GM23248 (cell line): ENCODE results near the gene FBXO10. TPM values are rescaled to one million over a fixed set of nuclear protein-coding genes. Genes with fewer than 3 reads are reported as not detected.
"Not testable (repeated sequence)": the region's sequence is repeated elsewhere in the genome, so short reads cannot be mapped to it uniquely, and the experiment has no call there.

ENCODE experiments used
- DNase-seq: peaks from one replicate; pipeline ENCODE4 v3.0.0-alpha.2; 2015
- H2AFZ ChIP-seq: fragments of 200-600 bp; sonication (generic); 2 replicates; pipeline ENCODE4 v1.6.1; 2016; ENCODE audit warnings: antibody characterized with exemption
- H3F3A ChIP-seq: fragments of 200-600 bp; sonication (generic); 2 replicates; pipeline ENCODE4 v1.6.1; 2016; ENCODE audit warnings: mild to moderate bottlenecking, antibody characterized with exemption, mixed run types; ENCODE audit not compliant: insufficient read depth
- H3K27ac ChIP-seq: fragments of 200-600 bp; sonication (generic); 2 replicates; pipeline ENCODE4 v1.5.1; 2016; ENCODE audit warnings: mild to moderate bottlenecking
- H3K27me3 ChIP-seq: fragments of 200-600 bp; sonication (generic); replicated peaks from 2 replicates; pipeline ENCODE4 v1.6.1; 2016; ENCODE audit warnings: mild to moderate bottlenecking; ENCODE audit not compliant: insufficient read depth
- H3K36me3 ChIP-seq: fragments of 200-600 bp; sonication (generic); 2 replicates; pipeline ENCODE4 v1.6.1; 2016; ENCODE audit warnings: low read depth, mild to moderate bottlenecking
- H3K4me1 ChIP-seq: fragments of 200-600 bp; sonication (generic); 2 replicates; pipeline ENCODE4 v1.6.1; 2016; ENCODE audit warnings: mild to moderate bottlenecking; ENCODE audit not compliant: insufficient read depth
- H3K4me2 ChIP-seq: fragments of 200-600 bp; sonication (generic); one replicate; pipeline ENCODE4 v1.6.1; 2016; ENCODE audit warnings: mild to moderate bottlenecking; ENCODE audit not compliant: unreplicated experiment
- H3K4me3 ChIP-seq: fragments of 200-600 bp; sonication (generic); 2 replicates; pipeline ENCODE4 v1.5.1; 2016; ENCODE audit warnings: mild to moderate bottlenecking
- H3K79me2 ChIP-seq: fragments of 200-600 bp; sonication (generic); 2 replicates; pipeline ENCODE4 v1.6.1; 2016; ENCODE audit warnings: mild to moderate bottlenecking; ENCODE audit not compliant: insufficient read depth
- H3K9ac ChIP-seq: fragments of 200-600 bp; sonication (generic); 2 replicates; pipeline ENCODE4 v1.6.1; 2016; ENCODE audit warnings: mild to moderate bottlenecking
- H3K9me2 ChIP-seq: fragments of 200-600 bp; sonication (generic); 2 replicates; pipeline ENCODE4 v1.6.1; 2016; ENCODE audit warnings: mixed run types, mild to moderate bottlenecking, moderate library complexity; ENCODE audit not compliant: insufficient read depth
- H3K9me3 ChIP-seq: fragments of 200-600 bp; sonication (generic); one replicate; pipeline ENCODE4 v1.6.1; 2017; ENCODE audit warnings: low read depth
- H4K20me1 ChIP-seq: fragments of 200-600 bp; sonication (generic); 2 replicates; pipeline ENCODE4 v1.6.0; 2016; ENCODE audit not compliant: insufficient read depth
- EZH2 ChIP-seq: fragments of 200-600 bp; sonication (generic); IDR thresholded peaks from 2 replicates; pipeline ENCODE4 v1.6.1; 2018; ENCODE audit warnings: antibody characterized with exemption, mild to moderate bottlenecking; ENCODE audit not compliant: insufficient read depth, poor library complexity, severe bottlenecking
- EZH2phosphoT487 ChIP-seq: fragments of 200-600 bp; sonication (generic); IDR thresholded peaks from 2 replicates; pipeline ENCODE4 v1.6.1; 2018; ENCODE audit warnings: antibody characterized with exemption, moderate library complexity, mild to moderate bottlenecking, low read depth; ENCODE audit not compliant: insufficient read depth
- WGBS, 2 experiments: methylation state at CpG; one replicate each; pipeline ENCODE4 v1.1.6; 2015 to 2017; ENCODE audit warnings: low lambda C conversion rate in 2 of 2, low coverage in 1 of 2; ENCODE audit errors: missing lambda C conversion rate in 2 of 2; 5-methylcytosine and 5-hydroxymethylcytosine counted together
- in situ Hi-C: fragments of 300-500 bp; cut with MboI; formaldehyde crosslinking; loops from 2 replicates; pipeline ENCODE4 v1.15.0; 2020
- polyA plus RNA-seq: library from polyadenylated mRNA; unstranded; fragments of >200 nt; fragmentation: Nextera tagmentation; extraction: Ambion mirVana; gene quantifications from 2 replicates; pipeline ENCODE4 v1.2.1, GENCODE V29; 2016
- total RNA-seq: library from RNA; depleted of rRNA; stranded (reverse); fragments of >200 nt; shearing (Covaris generic); gene quantifications from 2 replicates; pipeline ENCODE4 v1.2.3, GENCODE V29; 2014

FBXO10 gene
- total and polyA plus RNA-seq, 2 experiments from 2014 or later = 4.4 to 9.9 TPM

GRCh38 chr9:37515620-37516258 lies 60.4 kb downstream of the FBXO10 start:
- in situ Hi-C loops = no loop called here

GRCh38 chr9:37514999-37515398 lies 61.2 kb downstream of the FBXO10 start:
- 91 to 96% methylated on average over 7 of the region's 7 CpGs for WGBS, 2 experiments
- Histone ChIP-seq H4K20me1 (no peaks in the 10 kb centered on the region), H3K9me3 (no peaks in the 10 kb centered on the region), H3F3A (no peaks in the 10 kb centered on the region), H3K4me1 (no peaks in the 10 kb centered on the region), H3K36me3 (no peaks in the 10 kb centered on the region; the same call in 1 of the 2 replicates), H3K9me2 (no peaks in the 10 kb centered on the region), H3K27me3 (no peaks in the 10 kb centered on the region), H3K4me3 (no peak overlapping the region), H2AFZ (no peak overlapping the region), H3K4me2 (no peak overlapping the region), H3K9ac (no peak overlapping the region), H3K79me2 (no peaks in the 10 kb centered on the region), H3K27ac (no peak overlapping the region)
- no peak for DNase-seq
- in situ Hi-C loops = no loop called here
- TF ChIP-seq EZH2 (no peak), EZH2phosphoT487 (no peak)

More at GRCh38 chr9:37515620-37516258, 60.4 kb downstream of the FBXO10 start:
- no peaks in the 10 kb centered on the region for H3K4me1 ChIP-seq
- no peak overlapping the region for H2AFZ ChIP-seq
- 81 to 82% methylated on average over 14 of the region's 14 CpGs for WGBS, 2 experiments
- TF ChIP-seq EZH2 (no peak), EZH2phosphoT487 (no peak)
- H3K9ac ChIP-seq = no peak overlapping the region
- DNase-seq = no peak
- no peaks in the 10 kb centered on the region for H3K9me2 ChIP-seq
- no peaks in the 10 kb centered on the region for H3K79me2 ChIP-seq
- no peaks in the 10 kb centered on the region for H3K27me3 ChIP-seq
- H3K4me3 ChIP-seq = no peak overlapping the region
- no peaks in the 10 kb centered on the region for H3F3A ChIP-seq
- H3K27ac ChIP-seq = no peak overlapping the region
- H4K20me1 ChIP-seq = no peaks in the 10 kb centered on the region
- H3K9me3 ChIP-seq = no peaks in the 10 kb centered on the region
- no peaks in the 10 kb centered on the region; the same call in 1 of the 2 replicates for H3K36me3 ChIP-seq
- no peak overlapping the region for H3K4me2 ChIP-seq

- H3K36me3 ChIP-seq, in situ Hi-C loops, H3K9me3 ChIP-seq: not testable (repeated sequence)
These were observed 61.8 kb downstream of the FBXO10 start for GRCh38 chr9:37514415-37514814.

GRCh38 chr9:37512437-37512836 lies 63.7 kb downstream of the FBXO10 start:
- no peak overlapping the region for H3K9ac ChIP-seq
- H3K27me3 ChIP-seq = no peaks in the 10 kb centered on the region
- no peak overlapping the region for H2AFZ ChIP-seq
- no peaks in the 10 kb centered on the region for H3K79me2 ChIP-seq
- H3F3A ChIP-seq = no peaks in the 10 kb centered on the region
- no peaks in the 10 kb centered on the region; the same call in 1 of the 2 replicates for H3K36me3 ChIP-seq
- WGBS, 2 experiments = 84 to 87% methylated on average over 12 of the region's 12 CpGs
- H3K9me2 ChIP-seq = no peaks in the 10 kb centered on the region
- H3K27ac ChIP-seq = no peak overlapping the region
- H4K20me1 ChIP-seq = no peaks in the 10 kb centered on the region
- H3K4me1 ChIP-seq = no peaks in the 10 kb centered on the region
- in situ Hi-C loops = no loop called here
- H3K4me2 ChIP-seq = no peak overlapping the region
- no peaks in the 10 kb centered on the region for H3K9me3 ChIP-seq
- DNase-seq = no peak
- H3K4me3 ChIP-seq = no peak overlapping the region
- TF ChIP-seq EZH2phosphoT487 = no peak
- TF ChIP-seq EZH2 = no peak

More at GRCh38 chr9:37514415-37514814, 61.8 kb downstream of the FBXO10 start:
- H3K79me2 ChIP-seq, H3K27ac ChIP-seq, H3K9me2 ChIP-seq, H3K4me2 ChIP-seq, DNase-seq, H3K27me3 ChIP-seq, H2AFZ ChIP-seq, H3K4me1 ChIP-seq, H3F3A ChIP-seq, H3K4me3 ChIP-seq, H4K20me1 ChIP-seq, H3K9ac ChIP-seq: not testable (repeated sequence)
- WGBS, 2 experiments = 95 to 97% methylated on average over 10 of the region's 10 CpGs
